ENCODE data around the gene RNF125.

Gene RNF125

DNA sequence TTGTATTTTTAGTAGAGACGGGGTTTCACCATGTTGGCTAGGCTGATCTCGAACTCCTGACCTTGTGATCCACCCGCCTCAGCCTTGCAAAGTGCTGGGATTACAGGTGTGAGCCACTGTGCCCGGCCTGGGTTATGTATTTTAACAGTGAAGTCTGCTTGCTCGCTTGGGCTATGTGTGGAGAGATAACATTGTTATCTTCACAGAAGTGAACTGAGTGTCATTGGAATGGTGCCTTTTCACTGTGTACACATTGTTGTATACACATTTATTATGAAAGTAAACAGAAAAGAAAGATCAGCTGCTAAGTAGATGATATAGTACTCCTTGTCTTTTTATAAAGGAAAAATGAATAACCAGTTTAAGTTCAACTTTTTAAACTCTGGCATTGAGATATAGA lies 103.4 kb downstream of the RNF125 start:
- H3K4me3 ChIP-seq (ENCODE audit: low read depth, low read length) = no peak overlapping the region
- POLR2A ChIA-PET = no interaction called here
- CTCF ChIA-PET = interaction anchor here (0.8 kb wide), 1 partner anchor 36 kb away, joined by 3 read pairs; no protein-coding TSS in a partner anchor
- peaks cover 36 to 78% of the 10 kb centered on the region in 2 experiments; a peak in 2 of 3 replicates for H3K36me3 ChIP-seq (ENCODE audit: control insufficient read depth in 2 of 2, insufficient read depth in 1 of 2, low read length in 2 of 2)
- TF ChIP-seq ZBTB17 (tag by site-specific recombination; IDR thresholded peaks at IDR 0.05) = no peak
- TF ChIP-seq, protein P1, sequence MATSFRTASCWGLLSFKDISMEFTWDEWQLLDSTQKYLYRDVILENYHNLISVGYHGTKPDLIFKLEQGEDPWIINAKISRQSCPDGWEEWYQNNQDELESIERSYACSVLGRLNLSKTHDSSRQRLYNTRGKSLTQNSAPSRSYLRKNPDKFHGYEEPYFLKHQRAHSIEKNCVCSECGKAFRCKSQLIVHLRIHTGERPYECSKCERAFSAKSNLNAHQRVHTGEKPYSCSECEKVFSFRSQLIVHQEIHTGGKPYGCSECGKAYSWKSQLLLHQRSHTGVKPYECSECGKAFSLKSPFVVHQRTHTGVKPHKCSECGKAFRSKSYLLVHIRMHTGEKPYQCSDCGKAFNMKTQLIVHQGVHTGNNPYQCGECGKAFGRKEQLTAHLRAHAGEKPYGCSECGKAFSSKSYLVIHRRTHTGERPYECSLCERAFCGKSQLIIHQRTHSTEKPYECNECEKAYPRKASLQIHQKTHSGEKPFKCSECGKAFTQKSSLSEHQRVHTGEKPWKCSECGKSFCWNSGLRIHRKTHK (tag by site-specific recombination; IDR thresholded peaks at IDR 0.05) = no peak
- TF ChIP-seq ZNF302 (tag by site-specific recombination; IDR thresholded peaks at IDR 0.05; ENCODE audit: low read depth) = no peak
- no peak for TF ChIP-seq ZSCAN23 (tag by site-specific recombination; IDR thresholded peaks at IDR 0.05)
- TF ChIP-seq ZBTB7A (tag by site-specific recombination; IDR thresholded peaks at IDR 0.05; ENCODE audit: low read depth) = no peak
- TF ChIP-seq KLF10 (tag by site-specific recombination; IDR thresholded peaks at IDR 0.05) = no peak
- no peak for TF ChIP-seq ZNF654 (tag by site-specific recombination; IDR thresholded peaks at IDR 0.05; ENCODE audit: low read depth)
- no peak for TF ChIP-seq ZNF37A (tag by site-specific recombination; IDR thresholded peaks at IDR 0.05)
- TF ChIP-seq KLF7 (tag by site-specific recombination; IDR thresholded peaks at IDR 0.05; ENCODE audit: borderline replicate concordance) = no peak
- no peak for TF ChIP-seq ZNF585B (tag by site-specific recombination; IDR thresholded peaks at IDR 0.05)
- TF ChIP-seq, protein P2, sequence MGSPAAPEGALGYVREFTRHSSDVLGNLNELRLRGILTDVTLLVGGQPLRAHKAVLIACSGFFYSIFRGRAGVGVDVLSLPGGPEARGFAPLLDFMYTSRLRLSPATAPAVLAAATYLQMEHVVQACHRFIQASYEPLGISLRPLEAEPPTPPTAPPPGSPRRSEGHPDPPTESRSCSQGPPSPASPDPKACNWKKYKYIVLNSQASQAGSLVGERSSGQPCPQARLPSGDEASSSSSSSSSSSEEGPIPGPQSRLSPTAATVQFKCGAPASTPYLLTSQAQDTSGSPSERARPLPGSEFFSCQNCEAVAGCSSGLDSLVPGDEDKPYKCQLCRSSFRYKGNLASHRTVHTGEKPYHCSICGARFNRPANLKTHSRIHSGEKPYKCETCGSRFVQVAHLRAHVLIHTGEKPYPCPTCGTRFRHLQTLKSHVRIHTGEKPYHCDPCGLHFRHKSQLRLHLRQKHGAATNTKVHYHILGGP (tag by site-specific recombination; IDR thresholded peaks at IDR 0.05) = no peak
- no peak for TF ChIP-seq ZNF843 (tag by site-specific recombination; IDR thresholded peaks at IDR 0.05)
- H3K4me1 ChIP-seq (ENCODE audit: control insufficient read depth, insufficient read depth, low read length) = no peaks in the 10 kb centered on the region
- no peaks in the 10 kb centered on the region for H3K9me3 ChIP-seq (ENCODE audit: control insufficient read depth, insufficient read depth, low read depth, low read length)
- no peak overlapping the region for H3K27ac ChIP-seq (ENCODE audit: extremely low read depth, low read depth, low read length)

All from HEK293 (cell line).